Parathyroid adenoma (tissue), 2 donors: Measurements from ENCODE around the gene CAPN13.
"Not testable (repeated sequence)": the region's sequence is repeated elsewhere in the genome, so short reads cannot be mapped to it uniquely, and the experiment has no call there.

ENCODE experiments used
- H2AFZ ChIP-seq: fragments of 300-600 bp; sonication (generic); one replicate; pipeline ENCODE4 v1.7.0; 2017; ENCODE audit warnings: antibody characterized with exemption, mild to moderate bottlenecking
- H3K27ac ChIP-seq: fragments of 300-600 bp; sonication (generic); one replicate; pipeline ENCODE4 v1.7.0; 2017
- H3K27me3 ChIP-seq: fragments of 300-600 bp; sonication (generic); one replicate; pipeline ENCODE4 v1.7.0; 2017; ENCODE audit warnings: low read length; ENCODE audit not compliant: control insufficient read depth, insufficient read depth
- H3K36me3 ChIP-seq: fragments of 300-600 bp; sonication (generic); one replicate; pipeline ENCODE4 v1.7.0; 2017; ENCODE audit warnings: low read length; ENCODE audit not compliant: control insufficient read depth, insufficient read depth
- H3K4me1 ChIP-seq: fragments of 300-600 bp; sonication (generic); one replicate; pipeline ENCODE4 v1.7.0; 2017; ENCODE audit warnings: control low read depth
- H3K4me2 ChIP-seq: fragments of 300-600 bp; sonication (generic); one replicate; pipeline ENCODE4 v1.7.0; 2017; ENCODE audit warnings: low read length
- H3K4me3 ChIP-seq: fragments of 300-600 bp; sonication (generic); one replicate; pipeline ENCODE4 v1.7.0; 2017; ENCODE audit warnings: low read depth, low read length
- H3K79me2 ChIP-seq: fragments of 300-600 bp; sonication (generic); one replicate; pipeline ENCODE4 v1.7.0; 2017; ENCODE audit warnings: control low read depth
- H3K9ac ChIP-seq: fragments of 300-600 bp; sonication (generic); one replicate; pipeline ENCODE4 v1.7.0; 2017; ENCODE audit warnings: mild to moderate bottlenecking
- H3K9me3 ChIP-seq: fragments of 300-600 bp; sonication (generic); one replicate; pipeline ENCODE4 v1.7.0; 2017; ENCODE audit warnings: low read length; ENCODE audit not compliant: control insufficient read depth
- CTCF ChIP-seq: fragments of 300-600 bp; sonication (generic); IDR thresholded peaks from one replicate; pipeline ENCODE4 v1.7.0; 2017; ENCODE audit warnings: antibody characterized with exemption, mild to moderate bottlenecking
- donor health status: primary hyperparathyroidism.

The CAPN13 gene

DNA sequence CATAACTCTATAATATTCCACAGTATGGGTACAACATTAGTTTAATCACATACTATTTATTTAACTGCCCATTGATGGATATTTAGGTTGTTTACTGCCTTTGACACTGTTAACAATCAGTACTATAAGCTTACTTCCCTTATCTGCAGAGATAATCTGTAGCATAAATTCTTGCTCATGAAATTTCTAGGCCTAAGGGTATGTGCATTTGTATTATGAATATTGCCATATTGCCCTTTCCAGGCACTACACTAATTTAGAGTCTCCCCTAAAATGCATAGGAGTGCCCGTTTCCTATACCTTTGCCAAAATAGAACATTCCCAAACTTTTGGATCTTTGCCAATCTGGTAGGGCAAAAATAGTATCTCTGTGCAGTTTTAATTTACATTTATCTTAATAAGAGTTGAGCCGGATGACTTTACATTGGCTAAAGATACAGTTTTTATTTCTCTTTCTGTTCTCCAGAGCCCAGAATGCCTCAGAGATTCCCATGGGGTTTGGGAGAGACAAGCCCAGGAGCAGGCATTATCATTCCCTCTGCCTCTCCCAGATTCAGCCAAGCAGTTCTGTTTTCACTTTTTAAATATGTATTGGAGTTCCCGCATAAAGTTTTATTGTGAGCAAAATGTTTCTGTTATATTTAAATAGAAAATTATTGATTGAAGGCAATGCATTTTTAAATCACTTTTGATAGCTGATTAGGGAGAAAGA is 102.8 kb downstream of the CAPN13 start:
- peak overlapping the region; percentile 82 for H2AFZ ChIP-seq
- H3K4me1 ChIP-seq, result peaks cover 2% of the 10 kb centered on the region
- no peaks in the 10 kb centered on the region for H3K79me2 ChIP-seq
- no peaks in the 10 kb centered on the region for H3K9me3 ChIP-seq
- no peaks in the 10 kb centered on the region for H3K36me3 ChIP-seq
- H3K4me3 ChIP-seq, result no peak overlapping the region
- no peak overlapping the region for H3K4me2 ChIP-seq
- no peak overlapping the region for H3K9ac ChIP-seq
- no peaks in the 10 kb centered on the region for H3K27me3 ChIP-seq
- no peak overlapping the region for H3K27ac ChIP-seq
- TF ChIP-seq CTCF, result no peak

- H3K9me3 ChIP-seq, result no peaks in the 10 kb centered on the region
- H3K4me2 ChIP-seq, result no peak overlapping the region
- H3K4me1 ChIP-seq, result peaks cover 2% of the 10 kb centered on the region
- no peak overlapping the region for H3K4me3 ChIP-seq
- no peak overlapping the region for H2AFZ ChIP-seq
- H3K27ac ChIP-seq, result no peak overlapping the region
- H3K27me3 ChIP-seq, result no peaks in the 10 kb centered on the region
- no peaks in the 10 kb centered on the region for H3K79me2 ChIP-seq
- no peak for TF ChIP-seq CTCF
- H3K36me3 ChIP-seq, result no peaks in the 10 kb centered on the region
- no peak overlapping the region for H3K9ac ChIP-seq
These were observed 104.6 kb downstream of the CAPN13 start for GRCh38 chr2:30702694-30703093.

DNA sequence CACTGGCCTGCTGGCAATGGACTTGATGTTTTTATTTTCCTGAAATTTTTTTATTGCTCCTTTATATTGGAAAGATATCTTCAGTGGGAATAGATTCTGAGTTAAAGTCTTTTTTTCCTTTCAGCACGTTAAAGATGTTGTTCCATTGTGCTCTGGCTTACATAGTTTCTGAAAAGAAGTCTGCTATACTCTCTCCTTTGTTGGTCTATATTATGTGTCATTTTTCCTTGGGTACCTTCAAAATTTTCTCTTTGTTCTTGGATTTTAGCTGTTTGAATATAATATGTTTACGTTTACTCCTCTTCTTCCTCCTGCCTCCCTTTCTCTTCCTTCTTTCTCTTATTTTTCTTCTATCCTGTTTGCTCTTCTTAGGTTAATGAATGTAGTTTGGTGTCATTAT is 105.5 kb downstream of the CAPN13 start:
- Histone ChIP-seq H3K27me3 (no peaks in the 10 kb centered on the region), H3K9ac (no peak overlapping the region), H3K4me1 (peaks cover 2% of the 10 kb centered on the region), H3K27ac (no peak overlapping the region), H3K4me3 (no peak overlapping the region), H2AFZ (no peak overlapping the region), H3K79me2 (no peaks in the 10 kb centered on the region), H3K4me2 (no peak overlapping the region), H3K36me3 (no peaks in the 10 kb centered on the region), H3K9me3 (no peaks in the 10 kb centered on the region)
- no peak for TF ChIP-seq CTCF

- not testable (repeated sequence) for H3K36me3 ChIP-seq, H2AFZ ChIP-seq, H3K27ac ChIP-seq, H3K4me3 ChIP-seq, H3K9me3 ChIP-seq, H3K9ac ChIP-seq, H3K79me2 ChIP-seq, H3K4me2 ChIP-seq, H3K27me3 ChIP-seq, H3K4me1 ChIP-seq
These were observed 109.8 kb downstream of the CAPN13 start for GRCh38 chr2:30697242-30698103.

GRCh38 chr2:30695749-30696148 is 111.5 kb downstream of the CAPN13 start:
- Histone ChIP-seq H3K9ac (no peak overlapping the region), H3K27ac (no peak overlapping the region), H3K4me2 (no peak overlapping the region), H3K4me1 (no peaks in the 10 kb centered on the region), H3K36me3 (no peaks in the 10 kb centered on the region), H2AFZ (no peak overlapping the region), H3K4me3 (no peak overlapping the region), H3K9me3 (no peaks in the 10 kb centered on the region), H3K79me2 (no peaks in the 10 kb centered on the region), H3K27me3 (no peaks in the 10 kb centered on the region)
- TF ChIP-seq CTCF, result no peak
